Tibial artery (tissue), 4 donors: ENCODE measurements around the gene PSMB11.

Experiments
- DNase-seq, 2 donors: peaks; one replicate each; pipeline ENCODE4 v3.0.0-alpha.2; 2019
- H3K27ac ChIP-seq, 2 donors: fragments of 200-600 bp; sonication (generic) in 1 of 2; 1 replicate in 1 of 2; 2 replicates in 1 of 2; pipeline ENCODE4 v1.5.1; 2018 to 2019; ENCODE audit warnings: mild to moderate bottlenecking in 1 of 2
- H3K27me3 ChIP-seq, 2 donors: fragments of 200-600 bp; sonication (generic) in 1 of 2; one replicate each; pipeline versions ENCODE4 v1.5.1 to v1.6.0; 2016 to 2019
- H3K36me3 ChIP-seq, 3 donors: fragments of 200-600 bp; sonication (generic) in 2 of 3; one replicate each; pipeline ENCODE4 v1.5.1; 2016 to 2019; ENCODE audit warnings: mild to moderate bottlenecking in 2 of 3
- H3K4me1 ChIP-seq, 4 donors: fragments of 200-600 bp; sonication (generic) in 2 of 4; 1 replicate in 3 of 4; 2 replicates in 1 of 4; pipeline ENCODE4 v1.5.1; 2016 to 2019
- H3K4me3 ChIP-seq, 2 donors: fragments of 200-600 bp; sonication (generic) in 1 of 2; 1 replicate in 1 of 2; 2 replicates in 1 of 2; pipeline ENCODE4 v1.5.1; 2018 to 2019; ENCODE audit warnings: mild to moderate bottlenecking in 2 of 2
- H3K9me3 ChIP-seq, 3 donors: fragments of 200-600 bp; sonication (generic) in 1 of 3; one replicate each; pipeline ENCODE4 v1.5.1; 2016 to 2019
- intact Hi-C: fragments of 100-400 bp; cut with DNase I; formaldehyde crosslinking; loops from one replicate; pipeline ENCODE4 v1.15.0; 2023; ENCODE audit warnings: low total_unique reads
- TF ChIP-seq, protein P1 (sequence below), 2 experiments: fragments of 200-600 bp in 1 of 2; fragments of 450-650 bp in 1 of 2; IDR thresholded peaks; one replicate each; pipeline ENCODE4 v1.5.1; 2017 to 2019; ENCODE audit warnings: antibody characterized with exemption in 2 of 2, mild to moderate bottlenecking in 1 of 2, moderate library complexity in 1 of 2

The PSMB11 gene, protein sequence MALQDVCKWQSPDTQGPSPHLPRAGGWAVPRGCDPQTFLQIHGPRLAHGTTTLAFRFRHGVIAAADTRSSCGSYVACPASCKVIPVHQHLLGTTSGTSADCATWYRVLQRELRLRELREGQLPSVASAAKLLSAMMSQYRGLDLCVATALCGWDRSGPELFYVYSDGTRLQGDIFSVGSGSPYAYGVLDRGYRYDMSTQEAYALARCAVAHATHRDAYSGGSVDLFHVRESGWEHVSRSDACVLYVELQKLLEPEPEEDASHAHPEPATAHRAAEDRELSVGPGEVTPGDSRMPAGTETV

GRCh38 chr14:23042162-23042965, at the start of gene PSMB11:
TSS of gene PSMB11 (plus strand) at chr14:23042212. CDS start at chr14:23042226, 14 bp downstream.
- DNase-seq, result no peak
- TF ChIP-seq, protein P1, sequence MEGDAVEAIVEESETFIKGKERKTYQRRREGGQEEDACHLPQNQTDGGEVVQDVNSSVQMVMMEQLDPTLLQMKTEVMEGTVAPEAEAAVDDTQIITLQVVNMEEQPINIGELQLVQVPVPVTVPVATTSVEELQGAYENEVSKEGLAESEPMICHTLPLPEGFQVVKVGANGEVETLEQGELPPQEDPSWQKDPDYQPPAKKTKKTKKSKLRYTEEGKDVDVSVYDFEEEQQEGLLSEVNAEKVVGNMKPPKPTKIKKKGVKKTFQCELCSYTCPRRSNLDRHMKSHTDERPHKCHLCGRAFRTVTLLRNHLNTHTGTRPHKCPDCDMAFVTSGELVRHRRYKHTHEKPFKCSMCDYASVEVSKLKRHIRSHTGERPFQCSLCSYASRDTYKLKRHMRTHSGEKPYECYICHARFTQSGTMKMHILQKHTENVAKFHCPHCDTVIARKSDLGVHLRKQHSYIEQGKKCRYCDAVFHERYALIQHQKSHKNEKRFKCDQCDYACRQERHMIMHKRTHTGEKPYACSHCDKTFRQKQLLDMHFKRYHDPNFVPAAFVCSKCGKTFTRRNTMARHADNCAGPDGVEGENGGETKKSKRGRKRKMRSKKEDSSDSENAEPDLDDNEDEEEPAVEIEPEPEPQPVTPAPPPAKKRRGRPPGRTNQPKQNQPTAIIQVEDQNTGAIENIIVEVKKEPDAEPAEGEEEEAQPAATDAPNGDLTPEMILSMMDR (IDR thresholded peaks at IDR 0.05), result no peak
- Histone ChIP-seq H3K27ac (no peak within 1 kb of the TSS), H3K4me1 (no peaks in the 10 kb centered on the region), H3K36me3 (no peaks in the 10 kb centered on the region), H3K9me3 (no peaks in the 10 kb centered on the region), H3K4me3 (no peak within 1 kb of the TSS), H3K27me3 (no peaks in the 10 kb centered on the region)
- intact Hi-C loops, result no loop called here

DNA sequence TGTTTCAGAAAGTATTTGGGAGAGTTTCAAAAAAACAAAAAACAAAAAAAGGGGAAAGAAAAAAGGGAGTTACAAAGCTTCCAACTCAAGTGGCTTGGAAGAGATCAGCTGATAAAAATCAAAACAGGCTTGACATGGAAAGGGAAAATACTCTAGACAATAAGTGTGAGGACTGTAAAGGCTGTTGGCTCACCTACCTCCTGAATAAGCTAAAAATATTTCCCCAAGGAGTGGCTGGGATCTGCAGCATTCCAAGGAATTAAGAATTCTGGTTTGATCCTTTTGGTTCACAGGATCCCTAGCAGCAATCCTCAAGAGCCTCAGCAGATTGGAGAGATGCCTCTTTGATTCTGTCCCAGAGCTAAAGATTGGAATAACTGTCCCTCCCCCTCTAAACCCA, 48.5 kb upstream of the PSMB11 start:
- Histone ChIP-seq H3K27ac (no peak overlapping the region), H3K4me1 (peaks cover 0 to 5% (median 0%) of the 10 kb centered on the region in 4 donors), H3K9me3 (no peaks in the 10 kb centered on the region), H3K4me3 (no peak overlapping the region), H3K27me3 (no peaks in the 10 kb centered on the region), H3K36me3 (peaks cover 0 to 31% (median 0%) of the 10 kb centered on the region in 3 donors)
- TF ChIP-seq, protein P1 (IDR thresholded peaks at IDR 0.05), result no peak
- intact Hi-C loops, result no loop called here
- no peak for DNase-seq

DNA sequence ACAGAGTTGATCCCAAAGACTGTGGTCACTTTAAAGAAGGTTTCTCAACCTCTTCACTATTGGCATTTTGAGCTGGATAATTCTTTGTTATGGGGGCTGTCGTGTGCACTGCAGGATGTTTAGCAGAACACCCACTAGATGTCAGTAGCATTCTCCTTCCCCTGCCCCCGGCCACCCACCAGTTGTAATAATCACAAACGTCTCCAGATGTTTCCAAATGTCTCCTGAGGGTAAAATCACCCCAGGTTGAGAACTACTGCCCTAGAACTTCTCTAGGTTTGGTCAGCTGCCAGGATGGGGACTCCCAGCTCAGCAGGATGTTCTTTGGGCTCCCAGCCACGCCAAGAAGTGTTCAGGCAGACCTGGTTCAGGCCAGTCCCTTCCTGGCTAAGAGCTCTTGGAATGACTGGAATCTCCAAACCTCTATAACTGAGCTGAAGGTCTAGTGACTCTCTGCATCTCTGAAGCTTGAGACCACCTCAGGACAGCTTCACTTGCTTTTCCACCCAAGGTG, 47.2 kb upstream of the PSMB11 start:
- no peaks in the 10 kb centered on the region for H3K9me3 ChIP-seq
- peaks cover 0 to 25% (median 5%) of the 10 kb centered on the region in 3 donors for H3K36me3 ChIP-seq
- no peaks in the 10 kb centered on the region for H3K27me3 ChIP-seq
- H3K27ac ChIP-seq, result no peak overlapping the region
- intact Hi-C loops, result no loop called here
- peaks cover 0 to 5% (median 0%) of the 10 kb centered on the region in 4 donors for H3K4me1 ChIP-seq
- H3K4me3 ChIP-seq, result no peak overlapping the region
- DNase-seq, result no peak
- TF ChIP-seq, protein P1 (IDR thresholded peaks at IDR 0.05), result peak; percentile 43 to 45

DNA sequence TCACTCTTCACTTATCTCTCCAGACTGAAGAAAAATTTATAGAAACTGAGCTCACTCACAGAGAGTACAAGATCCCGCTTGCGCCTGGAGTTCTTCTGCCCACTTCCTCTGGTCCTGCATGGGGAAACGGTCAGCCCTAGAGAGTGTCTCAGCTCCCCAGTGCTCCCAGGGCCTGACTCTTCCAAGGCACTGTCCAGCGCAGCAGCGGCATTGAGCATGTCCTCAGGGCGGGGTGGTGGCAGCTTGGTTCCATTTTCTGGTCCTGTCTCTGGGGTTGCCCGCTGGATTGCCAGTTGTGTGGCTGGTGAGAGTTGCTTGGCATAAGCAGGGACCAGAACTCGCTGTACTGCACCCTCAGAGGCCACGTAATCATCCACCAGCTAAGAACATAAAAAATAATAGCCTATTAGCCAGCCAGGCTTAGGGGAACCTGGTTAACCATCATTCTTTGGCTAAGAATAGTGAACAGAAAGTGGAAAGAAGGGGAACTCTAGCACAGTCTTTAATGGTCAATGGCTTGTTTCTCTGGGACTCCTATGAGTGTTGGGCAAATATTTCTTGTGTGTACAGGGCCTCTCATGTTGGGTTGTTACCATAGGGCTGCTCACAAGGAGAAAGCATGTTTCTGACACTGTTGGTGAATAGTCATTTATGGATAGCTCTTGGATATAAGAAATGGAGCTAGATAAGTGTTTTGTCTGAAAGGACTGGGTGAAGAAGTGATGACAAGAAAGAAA, 46.0 kb upstream of the PSMB11 start:
- TF ChIP-seq, protein P1 (IDR thresholded peaks at IDR 0.05), result no peak
- no peak overlapping the region for H3K27ac ChIP-seq
- H3K36me3 ChIP-seq, result peaks cover 0 to 17% (median 5%) of the 10 kb centered on the region in 3 donors
- H3K4me3 ChIP-seq, result no peak overlapping the region
- no peaks in the 10 kb centered on the region for H3K9me3 ChIP-seq
- DNase-seq, result no peak
- H3K4me1 ChIP-seq, result peaks cover 0 to 5% (median 0%) of the 10 kb centered on the region in 4 donors
- intact Hi-C loops, result no loop called here
- no peaks in the 10 kb centered on the region for H3K27me3 ChIP-seq
